Esophagus muscularis mucosa (tissue), 4 donors: ENCODE results near the gene TRAF3IP3. TPM values are rescaled to one million over a fixed set of nuclear protein-coding genes. Genes with fewer than 3 reads are reported as not detected.

Experiments used
- DNase-seq: peaks from one replicate; pipeline ENCODE4 v3.0.0-alpha.2; 2017; ENCODE audit errors: extremely low spot score
- H3K27ac ChIP-seq, 4 donors: fragments of 200-600 bp; sonication (generic); replicated peaks in 1 of 4; 1 replicate in 3 of 4; 2 replicates in 1 of 4; pipeline ENCODE4 v1.5.1; 2016 to 2019; ENCODE audit warnings: mild to moderate bottlenecking in 1 of 4
- H3K27me3 ChIP-seq, 4 donors: fragments of 200-600 bp; sonication (generic); one replicate each; pipeline versions ENCODE4 v1.5.1 to v1.6.0; 2016 to 2019
- H3K36me3 ChIP-seq, 4 donors: fragments of 200-600 bp; sonication (generic); one replicate each; pipeline ENCODE4 v1.5.1; 2016 to 2019
- H3K4me1 ChIP-seq, 4 donors: fragments of 200-600 bp; sonication (generic); one replicate each; pipeline ENCODE4 v1.5.1; 2016 to 2019
- H3K4me3 ChIP-seq, 4 donors: fragments of 200-600 bp; sonication (generic); 1 replicate in 2 of 4; 2 replicates in 2 of 4; pipeline ENCODE4 v1.5.1; 2016 to 2019; ENCODE audit warnings: mild to moderate bottlenecking in 4 of 4, moderate library complexity in 1 of 4
- H3K9me3 ChIP-seq, 4 donors: fragments of 200-600 bp; sonication (generic); 1 replicate in 3 of 4; 2 replicates in 1 of 4; pipeline ENCODE4 v1.5.1; 2016 to 2019
- CTCF ChIP-seq, 3 experiments: fragments of 200-600 bp in 2 of 3; fragments of 450-650 bp in 1 of 3; sonication (generic) in 2 of 3; IDR thresholded peaks; one replicate each; pipeline ENCODE4 v1.5.1; 2017 to 2019; ENCODE audit warnings: antibody characterized with exemption in 3 of 3, mild to moderate bottlenecking in 2 of 3, moderate library complexity in 1 of 3
- EP300 ChIP-seq: sonication (generic); formaldehyde crosslinking; IDR thresholded peaks from one replicate; pipeline ENCODE4 v1.6.1; 2017; ENCODE audit warnings: antibody characterized with exemption
- POLR2A ChIP-seq: fragments of 450-650 bp; IDR thresholded peaks from one replicate; pipeline ENCODE4 v1.6.1; 2017; ENCODE audit warnings: antibody characterized with exemption, moderate library complexity, mild to moderate bottlenecking, low read depth
- POLR2AphosphoS5 ChIP-seq, 2 donors: sonication (generic); formaldehyde crosslinking; IDR thresholded peaks; one replicate each; pipeline ENCODE4 v1.6.1; 2017; ENCODE audit warnings: antibody characterized with exemption in 2 of 2
- WGBS: methylation state at CpG from one replicate; pipeline ENCODE4 v1.1.5; 2018; 5-methylcytosine and 5-hydroxymethylcytosine counted together
- intact Hi-C: fragments of 100-400 bp; cut with DNase I; formaldehyde crosslinking; loops from one replicate; pipeline ENCODE4 v1.15.1; 2023
- total RNA-seq, 4 donors: library from RNA; depleted of rRNA; stranded (reverse); fragments of >200 nt; gene quantifications; one replicate each; pipeline versions ENCODE4 v1.1.0 to v1.2.1, GENCODE V29; 2016

Gene TRAF3IP3
- total RNA-seq, 4 donors from 2014 or later = 1.0 to 4.3 (median 2.8) TPM

- Histone ChIP-seq H3K4me3 (no peak overlapping the region), H3K9me3 (no peaks in the 10 kb centered on the region), H3K36me3 (no peaks in the 10 kb centered on the region), H3K27ac (no peak overlapping the region), H3K27me3 (peaks cover 0 to 9% (median 0%) of the 10 kb centered on the region in 4 donors), H3K4me1 (peaks cover 5 to 19% (median 14%) of the 10 kb centered on the region in 4 donors)
- intact Hi-C loops = no loop called here
- no peak for DNase-seq
- no peak for TF ChIP-seq POLR2A
- no peak for TF ChIP-seq EP300
- TF ChIP-seq POLR2AphosphoS5 (IDR thresholded peaks at IDR 0.05) = no peak
- TF ChIP-seq CTCF (IDR thresholded peaks at IDR 0.05) = no peak
Measured at GRCh38 chr1:209808059-209808581, 52.3 kb downstream of the TRAF3IP3 start.

- Histone ChIP-seq H3K4me1 (peaks cover 5 to 19% (median 14%) of the 10 kb centered on the region in 4 donors), H3K9me3 (no peaks in the 10 kb centered on the region), H3K27ac (no peak overlapping the region), H3K4me3 (no peak overlapping the region), H3K27me3 (peaks cover 0 to 9% (median 0%) of the 10 kb centered on the region in 4 donors), H3K36me3 (no peaks in the 10 kb centered on the region)
- TF ChIP-seq POLR2A = no peak
- no peak for TF ChIP-seq EP300
- no peak for TF ChIP-seq POLR2AphosphoS5 (IDR thresholded peaks at IDR 0.05)
- no peak for TF ChIP-seq CTCF (IDR thresholded peaks at IDR 0.05)
- WGBS = 98% methylated on average over 4 of the region's 4 CpGs
- no peak for DNase-seq
- intact Hi-C loops = no loop called here
Measured at GRCh38 chr1:209809611-209810010, 53.8 kb downstream of the TRAF3IP3 start.

GRCh38 chr1:209810783-209811182, 54.9 kb downstream of the TRAF3IP3 start:
- H3K36me3 ChIP-seq = no peaks in the 10 kb centered on the region
- H3K4me3 ChIP-seq = no peak overlapping the region
- TF ChIP-seq CTCF (IDR thresholded peaks at IDR 0.05) = no peak
- no peak for TF ChIP-seq EP300
- no peak for TF ChIP-seq POLR2A
- no peak for TF ChIP-seq POLR2AphosphoS5 (IDR thresholded peaks at IDR 0.05)
- no peak for DNase-seq
- WGBS = 96% methylated on average over 5 of the region's 5 CpGs
- H3K9me3 ChIP-seq = no peaks in the 10 kb centered on the region
- no peak overlapping the region for H3K27ac ChIP-seq
- H3K4me1 ChIP-seq = peaks cover 5 to 12% (median 10%) of the 10 kb centered on the region in 4 donors
- peaks cover 0 to 3% (median 0%) of the 10 kb centered on the region in 4 donors for H3K27me3 ChIP-seq
- intact Hi-C loops = no loop called here

- H3K9me3 ChIP-seq = no peaks in the 10 kb centered on the region
- WGBS = 92% methylated on average over 4 of the region's 4 CpGs
- no peaks in the 10 kb centered on the region for H3K36me3 ChIP-seq
- no peak overlapping the region for H3K4me3 ChIP-seq
- no peak overlapping the region for H3K27ac ChIP-seq
- TF ChIP-seq POLR2AphosphoS5 (IDR thresholded peaks at IDR 0.05) (no peak), EP300 (no peak), POLR2A (no peak), CTCF (IDR thresholded peaks at IDR 0.05) (no peak)
- peaks cover 0 to 5% (median 0%) of the 10 kb centered on the region in 4 donors for H3K27me3 ChIP-seq
- peak; percentile 21 for DNase-seq
- H3K4me1 ChIP-seq = no peaks in the 10 kb centered on the region
- intact Hi-C loops = no loop called here
Measured at GRCh38 chr1:209813902-209814301, 58.0 kb downstream of the TRAF3IP3 start.

GRCh38 chr1:209815490-209815889, 59.6 kb downstream of the TRAF3IP3 start:
- intact Hi-C loops = no loop called here
- no peak overlapping the region for H3K27ac ChIP-seq
- 75% methylated on average over 3 of the region's 3 CpGs for WGBS

More at GRCh38 chr1:209815490-209815889, 59.6 kb downstream of the TRAF3IP3 start:
- no peak for TF ChIP-seq POLR2A
- TF ChIP-seq EP300 = no peak
- no peak for TF ChIP-seq POLR2AphosphoS5 (IDR thresholded peaks at IDR 0.05)
- no peak for TF ChIP-seq CTCF (IDR thresholded peaks at IDR 0.05)
- no peak overlapping the region for H3K4me3 ChIP-seq
- H3K36me3 ChIP-seq = no peaks in the 10 kb centered on the region
- H3K27me3 ChIP-seq = peaks cover 0 to 7% (median 0%) of the 10 kb centered on the region in 4 donors
- no peaks in the 10 kb centered on the region for H3K9me3 ChIP-seq
- DNase-seq = no peak
- no peaks in the 10 kb centered on the region for H3K4me1 ChIP-seq
